ENCODE data around the gene OPRM1.

Gene OPRM1

DNA sequence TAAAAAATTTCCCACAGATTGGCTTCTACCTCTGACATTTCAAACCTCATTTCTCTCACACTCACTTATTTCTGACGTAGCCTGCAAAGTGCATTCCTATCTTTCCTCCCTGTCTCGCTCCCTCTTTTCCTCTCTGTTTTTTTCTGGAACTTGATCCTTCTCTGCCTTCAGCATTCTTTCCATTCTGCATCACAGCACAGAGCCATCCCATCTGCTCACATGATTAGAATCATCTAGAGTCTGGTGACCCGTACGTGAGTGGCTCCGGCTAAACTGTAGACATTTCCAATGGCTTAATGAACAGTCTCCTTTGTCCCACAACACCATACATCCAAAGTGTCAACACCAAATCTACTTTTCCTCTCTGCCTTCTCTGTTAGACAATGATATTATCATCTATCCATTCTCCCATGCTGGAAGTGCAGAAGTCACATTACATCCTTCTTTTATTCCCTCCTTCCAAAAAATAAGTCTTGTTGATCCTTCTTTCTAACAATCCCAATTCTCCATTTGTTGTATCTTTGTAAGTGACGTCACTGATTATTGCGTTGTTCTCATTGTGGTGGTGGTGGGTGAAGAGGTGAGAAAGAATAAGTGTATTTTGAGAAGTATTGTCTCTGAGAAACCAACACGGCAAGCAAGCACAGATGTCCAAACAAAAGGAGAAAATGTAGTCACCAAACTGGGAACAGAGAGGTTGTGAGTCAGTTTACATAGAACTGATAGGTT lies 41.6 kb downstream of the OPRM1 start:
- no peak for DNase-seq (ENCODE audit: low read depth in 2 of 2)

DNA sequence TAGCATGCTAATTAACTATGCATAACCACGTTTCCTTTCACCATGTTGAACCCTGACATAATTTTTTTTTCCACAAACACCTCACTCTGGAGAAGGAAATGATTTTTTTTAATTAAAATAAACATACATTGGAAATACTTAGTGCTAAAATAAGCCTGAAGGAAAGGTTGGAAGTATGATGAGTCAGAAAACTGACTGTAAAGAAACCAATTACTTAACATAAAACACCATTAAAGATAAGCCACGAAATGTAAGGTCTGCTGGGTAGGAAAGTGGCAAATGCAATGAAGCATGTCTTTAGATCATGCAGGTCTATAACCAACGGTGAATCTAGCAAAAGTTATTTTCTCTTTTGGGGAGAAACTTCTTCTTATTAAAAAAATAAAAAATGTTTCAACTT lies 47.5 kb downstream of the OPRM1 start:
- DNase-seq (ENCODE audit: low read depth in 2 of 2) = no peak

DNA sequence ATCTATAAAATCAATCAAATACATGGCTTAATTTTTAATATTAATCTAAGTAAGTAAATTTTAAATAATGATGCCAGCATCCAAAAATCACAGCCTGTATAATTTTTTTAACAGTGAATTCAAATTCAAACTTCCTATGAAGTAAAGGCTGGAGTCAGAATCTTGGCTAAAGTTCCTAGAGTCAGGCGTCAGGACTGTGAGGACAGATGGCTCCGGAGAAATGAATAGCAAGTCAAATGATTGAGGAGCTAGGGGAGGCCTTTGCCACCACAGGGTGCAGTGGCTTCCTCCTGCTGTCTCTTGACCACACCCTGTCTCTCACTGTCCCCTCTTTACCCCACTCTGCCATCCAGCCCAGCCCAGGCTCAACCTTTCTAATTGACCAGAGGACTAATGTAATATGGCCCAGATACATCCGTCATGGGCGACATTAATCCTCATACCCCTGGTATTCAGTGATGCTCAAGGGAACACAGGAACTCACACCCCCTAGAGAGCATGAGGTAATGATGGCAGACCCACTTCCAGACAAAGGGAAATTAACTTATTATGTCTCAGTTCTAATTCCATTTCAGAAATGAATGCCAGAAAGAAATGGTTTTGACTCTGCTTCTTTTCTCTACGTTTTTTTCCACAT lies 53.4 kb downstream of the OPRM1 start:
- no peak for DNase-seq (ENCODE audit: low read depth in 2 of 2)

DNA sequence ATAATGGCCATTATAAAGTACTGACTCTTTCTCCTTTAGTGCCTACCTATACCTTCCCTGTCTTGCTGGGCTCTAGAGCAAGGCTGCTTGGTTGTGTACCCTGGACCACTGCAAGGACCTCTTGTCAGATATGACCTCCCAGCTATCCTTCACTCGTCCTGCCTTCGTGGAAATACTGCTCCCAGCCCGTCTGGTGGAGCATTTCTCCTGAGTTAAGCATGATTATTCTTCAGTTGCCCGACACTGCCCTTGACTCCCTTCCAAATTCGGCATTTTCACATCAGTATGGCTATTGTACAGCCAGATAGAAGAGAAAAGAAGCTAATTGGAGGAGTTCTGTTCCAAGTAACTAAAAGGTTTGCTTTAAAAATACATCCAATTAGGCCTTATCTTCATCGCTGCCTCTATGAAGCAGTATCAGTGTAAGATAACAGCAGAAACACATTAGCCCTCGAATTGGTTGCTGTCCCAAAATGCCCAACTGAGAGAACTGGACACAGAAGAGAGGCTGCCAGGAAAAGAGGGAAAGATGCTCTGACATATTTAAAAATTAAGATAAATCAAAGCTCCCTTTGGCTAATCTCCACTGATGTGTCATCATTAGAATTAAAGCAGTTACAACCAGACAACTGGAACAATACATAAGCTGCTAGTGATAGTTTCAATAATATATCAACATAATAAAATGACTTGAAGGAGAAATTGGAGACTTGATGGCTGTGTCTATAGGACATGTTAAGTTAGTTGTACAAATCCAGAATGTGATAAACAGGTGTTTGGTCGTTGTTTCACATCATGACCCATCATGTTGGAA lies 54.4 kb downstream of the OPRM1 start:
- no peak for DNase-seq (ENCODE audit: low read depth in 2 of 2)

DNA sequence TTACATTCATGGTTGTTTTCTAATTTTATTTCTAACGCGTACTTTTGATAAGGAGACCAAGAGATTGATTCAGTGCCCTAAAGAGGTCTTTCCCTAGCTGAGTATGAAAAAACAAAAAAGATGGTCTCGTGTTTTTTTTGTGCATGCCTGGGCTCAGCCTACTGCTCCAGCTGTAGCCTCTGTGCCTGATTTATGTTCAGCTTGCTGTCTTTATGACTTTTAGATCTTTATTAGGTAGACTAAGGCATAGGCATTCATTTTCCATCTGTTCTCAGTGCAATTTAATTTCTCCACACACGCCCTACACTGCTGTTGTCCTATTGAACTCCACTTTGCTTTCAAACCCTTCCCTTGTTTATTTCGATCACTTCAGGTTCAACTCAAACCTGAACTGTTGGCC lies 56.5 kb downstream of the OPRM1 start:
- no peak for DNase-seq (ENCODE audit: low read depth in 2 of 2)

DNA sequence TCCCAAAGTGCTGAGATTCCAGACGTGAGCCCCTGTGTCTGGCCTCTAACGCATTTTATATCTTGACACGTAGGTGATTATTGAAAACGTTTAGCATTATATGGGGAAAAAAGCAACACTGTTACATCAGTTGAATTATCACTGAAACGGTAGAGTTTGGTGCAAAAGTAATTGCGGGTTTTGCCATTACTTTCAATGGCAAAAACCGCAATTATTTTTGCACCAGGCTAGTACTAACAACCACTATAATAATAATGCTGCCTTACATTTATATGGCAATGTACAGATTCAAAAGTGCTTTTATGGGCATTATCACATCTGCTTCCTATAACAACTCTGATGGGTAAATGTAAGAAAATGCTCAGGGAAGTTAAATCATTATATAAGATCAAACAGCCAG lies 57.3 kb downstream of the OPRM1 start:
- DNase-seq (ENCODE audit: low read depth in 2 of 2) = no peak

DNA sequence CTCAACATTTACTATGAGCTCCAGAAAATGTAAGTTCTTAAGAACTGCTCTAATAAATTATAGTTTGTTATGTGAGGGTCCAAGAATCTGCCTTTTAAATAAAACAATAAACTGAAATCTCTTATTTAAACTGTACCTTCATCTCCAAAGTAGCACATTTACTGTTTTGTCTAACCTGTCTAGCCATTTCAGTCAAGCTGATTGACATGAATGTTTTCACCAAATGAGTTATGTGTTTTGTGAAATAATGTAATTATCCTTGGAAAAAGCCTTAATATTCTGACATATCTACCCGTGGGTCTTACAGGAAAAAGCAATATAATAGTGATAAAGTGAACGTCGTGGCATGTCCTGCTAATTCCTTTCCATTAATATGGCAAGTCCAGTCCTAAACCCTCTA lies 57.8 kb downstream of the OPRM1 start:
- no peak for DNase-seq (ENCODE audit: low read depth in 2 of 2)

DNA sequence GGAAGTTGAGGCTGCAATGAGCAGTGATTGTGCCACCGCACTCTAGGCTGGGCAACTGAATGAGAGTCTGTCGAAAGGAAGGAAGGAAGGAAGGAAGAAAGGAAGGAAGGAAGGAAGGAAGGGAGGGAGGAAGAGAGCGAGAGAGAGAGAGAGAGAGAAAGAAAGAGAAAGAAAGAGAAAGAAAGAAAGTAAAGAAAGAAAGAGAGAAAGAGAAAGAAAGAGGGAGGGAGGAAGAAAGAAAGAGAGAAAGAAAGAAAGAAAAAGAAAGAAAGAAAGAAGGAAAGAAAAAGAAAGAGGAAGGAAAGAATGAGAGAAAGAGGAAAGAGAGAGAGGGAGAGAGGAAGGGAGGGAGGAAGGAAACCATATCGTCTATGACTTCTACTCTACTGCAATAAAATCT lies 60.2 kb downstream of the OPRM1 start:
- DNase-seq (ENCODE audit: low read depth in 2 of 2) = no peak

DNA sequence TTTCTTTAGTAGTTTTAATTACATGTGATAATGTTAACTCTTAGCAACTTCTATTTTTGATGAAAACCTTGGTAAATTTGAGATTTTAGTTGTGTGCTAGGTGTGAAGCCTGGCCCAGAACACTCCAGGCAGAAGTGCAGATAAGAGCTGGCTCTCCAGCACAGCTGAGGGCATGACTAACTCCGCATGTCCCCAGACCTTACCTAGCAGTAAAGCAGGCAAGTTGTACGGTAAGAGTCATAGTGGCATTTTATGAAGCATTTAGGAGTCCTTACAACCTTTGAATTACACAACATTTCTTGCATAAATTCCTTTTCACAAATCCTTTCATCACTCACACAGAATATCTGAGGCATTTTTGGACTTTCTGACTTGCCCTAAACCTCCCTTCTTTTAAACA lies 67.2 kb downstream of the OPRM1 start:
- DNase-seq (ENCODE audit: low read depth in 2 of 2) = no peak

DNA sequence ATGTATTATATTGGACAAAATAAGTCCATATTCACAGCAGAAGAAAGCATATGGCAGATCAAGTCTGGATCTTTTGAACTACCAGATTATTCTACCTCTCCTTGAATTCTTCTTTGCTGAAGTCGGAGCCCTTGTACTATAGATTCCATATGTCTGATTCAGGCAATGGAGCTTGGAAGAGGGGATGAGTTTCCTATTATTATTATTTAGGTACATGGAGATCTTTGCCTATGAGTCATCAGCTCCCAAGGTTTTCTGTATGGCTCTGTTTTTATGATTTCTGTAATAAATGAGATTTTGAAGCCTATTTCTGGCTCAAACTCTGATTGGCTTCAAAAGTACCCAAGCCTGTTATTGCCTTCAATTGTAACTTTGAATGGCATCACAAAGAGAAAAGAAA lies 72.0 kb downstream of the OPRM1 start:
- no peak for DNase-seq (ENCODE audit: low read depth in 2 of 2)

DNA sequence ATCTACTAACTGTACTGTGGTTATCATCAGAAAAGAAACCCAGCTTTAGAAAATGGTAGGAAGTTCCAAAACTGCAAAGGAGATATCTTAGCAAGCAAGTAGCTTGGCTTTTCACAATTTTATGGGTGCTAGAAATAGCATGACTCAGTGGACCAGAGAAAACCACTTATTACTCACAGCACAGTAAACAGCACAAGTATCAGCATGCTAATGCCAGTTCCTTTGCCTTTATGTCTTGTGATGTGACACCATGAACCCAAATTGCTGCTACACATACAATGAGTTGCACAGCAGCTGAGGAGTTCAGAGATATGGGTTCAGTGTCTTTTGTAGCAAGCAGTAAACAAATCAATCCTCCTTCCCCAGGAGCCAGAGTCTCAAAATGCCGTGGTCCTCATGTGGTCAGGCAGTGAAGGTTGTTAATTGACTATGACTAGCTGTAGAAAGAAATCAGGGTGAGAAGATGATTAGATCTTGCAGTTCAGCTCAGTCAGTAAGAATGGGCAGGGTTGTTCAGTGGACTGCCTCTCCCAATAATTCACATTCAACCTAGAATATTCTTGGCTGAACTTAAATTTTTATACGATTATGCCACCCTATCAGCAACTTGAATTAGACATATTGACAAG lies 73.3 kb downstream of the OPRM1 start:
- no peak for DNase-seq (ENCODE audit: low read depth in 2 of 2)

DNA sequence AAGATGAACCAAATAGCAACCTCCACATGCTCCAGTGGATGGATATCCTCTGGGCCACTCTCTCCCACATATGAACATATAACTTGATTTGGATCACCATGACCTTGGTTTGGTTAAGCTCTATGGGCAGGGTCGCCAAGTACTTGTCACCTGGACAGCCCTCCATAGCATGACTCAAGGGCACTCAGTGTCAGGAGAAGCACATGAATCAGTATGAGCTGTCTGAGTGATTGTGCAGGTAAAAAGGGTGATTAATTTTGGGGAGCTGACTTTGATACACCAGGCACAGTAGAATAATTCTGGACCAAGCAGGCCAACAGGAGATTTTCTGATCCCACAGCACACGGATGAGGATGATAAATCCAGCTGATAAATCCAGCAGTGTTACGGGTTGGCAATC lies 74.4 kb downstream of the OPRM1 start:
- DNase-seq (ENCODE audit: low read depth in 2 of 2) = no peak

DNA sequence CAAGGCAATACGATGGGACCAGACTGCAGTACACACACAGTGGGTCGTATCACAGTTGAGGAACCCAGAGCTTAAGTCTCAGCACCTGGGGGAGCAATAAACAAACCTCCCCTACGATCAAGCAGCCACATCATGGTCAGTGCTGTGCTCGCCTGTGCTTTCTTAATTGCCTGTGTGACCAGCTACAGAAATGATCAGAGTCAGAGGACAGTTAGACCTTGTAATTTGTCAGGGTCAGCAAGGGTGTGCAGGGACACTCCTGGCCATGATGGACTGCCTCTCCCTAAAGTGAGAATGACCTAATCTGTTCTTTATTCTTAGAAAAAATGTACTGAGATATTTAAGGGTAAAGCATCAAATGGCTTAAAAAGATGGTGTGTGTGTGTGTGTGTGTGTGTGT lies 78.4 kb downstream of the OPRM1 start:
- no peak for DNase-seq (ENCODE audit: low read depth in 2 of 2)

DNA sequence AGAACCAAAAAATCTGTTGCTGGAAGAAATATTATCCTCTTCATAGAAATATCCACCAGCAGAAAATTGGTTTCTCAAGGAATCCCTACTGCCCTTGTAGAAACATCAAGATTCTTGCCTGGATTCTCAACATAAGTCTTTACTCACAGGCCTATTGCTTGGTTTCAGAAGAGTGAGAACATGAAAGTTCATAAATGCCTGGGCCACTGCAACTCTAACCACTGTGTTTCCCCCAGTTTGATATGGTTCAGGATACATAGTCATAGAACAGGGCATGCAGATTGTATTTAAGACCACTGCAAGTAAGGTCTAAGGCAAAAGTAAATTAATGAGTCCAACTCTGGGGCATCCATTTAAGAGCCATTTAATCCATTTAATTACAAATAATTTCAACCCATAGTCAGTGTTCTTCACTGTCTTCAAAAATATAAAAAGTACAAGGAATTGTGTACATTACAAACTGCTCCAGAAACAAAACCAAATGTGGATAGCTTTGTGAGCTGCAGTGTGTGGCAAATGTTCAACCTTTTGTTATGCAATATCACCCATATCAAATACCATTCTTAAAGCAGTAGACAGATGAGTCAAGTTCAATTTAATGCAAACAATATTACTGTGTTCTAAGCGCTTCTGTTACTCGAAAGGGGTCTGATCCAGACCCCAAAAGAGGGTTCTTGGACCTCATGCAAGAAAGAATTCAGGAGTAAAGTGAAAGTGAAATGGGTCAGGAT lies 83.3 kb downstream of the OPRM1 start:
- no peak for DNase-seq (ENCODE audit: low read depth in 2 of 2)

DNA sequence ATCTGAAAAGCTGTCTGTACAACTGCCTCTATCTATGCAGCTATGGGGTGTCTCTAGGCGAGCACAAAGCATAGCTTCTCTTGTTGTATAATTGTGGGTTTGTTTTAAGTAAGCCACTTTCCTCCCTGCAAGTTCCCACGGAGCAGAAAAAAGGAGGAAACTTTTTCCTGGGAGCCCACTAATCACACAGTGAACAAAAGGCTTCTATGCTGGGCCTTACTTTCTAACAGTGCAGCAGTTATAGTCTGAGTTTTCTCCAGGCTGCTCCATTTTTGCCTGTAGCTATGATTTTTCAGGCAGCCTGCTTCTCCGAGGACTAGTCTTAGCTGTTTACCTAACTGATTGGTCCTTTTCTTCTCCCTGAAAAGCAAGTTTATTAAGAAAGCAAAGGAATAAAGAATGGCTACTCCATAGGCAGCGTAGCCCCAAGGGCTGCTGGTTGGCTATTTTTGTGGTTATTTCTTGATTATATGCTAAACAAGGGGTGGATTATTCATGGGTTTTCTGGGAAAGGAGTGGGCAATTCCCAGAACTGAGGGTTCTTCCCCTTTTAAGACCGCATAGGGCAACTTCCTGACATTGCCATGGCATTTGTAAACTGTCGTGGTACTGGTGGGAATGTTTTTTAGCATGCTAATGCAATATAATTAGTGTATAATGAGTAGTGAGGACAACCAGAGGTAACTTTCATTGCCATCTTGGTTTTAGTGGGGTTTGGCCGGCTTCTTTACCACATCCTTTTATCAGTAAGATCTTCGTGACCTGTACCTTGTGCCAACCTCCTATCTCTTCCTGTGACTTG lies 84.3 kb downstream of the OPRM1 start:
- DNase-seq (ENCODE audit: low read depth in 2 of 2) = no peak

DNA sequence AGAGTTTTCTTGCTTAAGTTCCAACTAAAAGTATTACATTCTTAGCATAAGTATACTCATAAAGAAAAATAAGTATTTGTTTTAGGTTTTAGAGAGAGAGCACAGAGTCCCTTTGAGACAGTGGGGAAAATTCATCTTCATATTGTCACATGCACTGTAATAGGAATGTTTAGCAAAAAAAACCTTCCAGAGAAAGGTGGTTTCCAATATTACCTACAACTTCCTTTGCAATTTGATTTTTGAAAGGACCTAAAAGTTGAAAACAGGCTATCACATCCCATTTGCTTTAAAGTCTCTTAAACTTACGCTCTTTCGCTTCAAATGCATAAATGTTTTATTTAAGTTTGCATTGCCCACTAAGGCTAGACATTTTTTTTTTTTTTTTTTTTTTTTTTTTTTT lies 86.4 kb downstream of the OPRM1 start:
- no peak for DNase-seq (ENCODE audit: low read depth in 2 of 2)

DNA sequence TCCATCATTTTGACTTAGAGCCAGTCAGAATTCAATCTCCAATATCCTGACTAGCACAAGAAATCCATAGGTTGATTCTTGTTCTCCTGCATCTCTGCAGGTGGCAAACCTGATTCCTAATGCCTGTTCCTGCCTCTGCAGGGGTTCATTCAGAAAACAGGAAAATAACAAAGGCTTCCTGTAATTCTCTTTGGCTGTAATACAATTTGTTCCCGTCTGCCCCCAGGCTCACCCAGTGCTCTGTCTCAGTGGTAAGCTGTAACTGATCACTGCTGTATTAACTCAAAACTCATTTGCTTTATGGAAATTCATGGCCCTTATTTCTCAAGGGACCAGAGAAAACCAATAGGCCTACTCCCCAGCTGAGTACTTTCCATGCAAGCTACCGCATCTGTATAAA lies 88.6 kb downstream of the OPRM1 start:
- DNase-seq (ENCODE audit: low read depth in 2 of 2) = no peak

DNA sequence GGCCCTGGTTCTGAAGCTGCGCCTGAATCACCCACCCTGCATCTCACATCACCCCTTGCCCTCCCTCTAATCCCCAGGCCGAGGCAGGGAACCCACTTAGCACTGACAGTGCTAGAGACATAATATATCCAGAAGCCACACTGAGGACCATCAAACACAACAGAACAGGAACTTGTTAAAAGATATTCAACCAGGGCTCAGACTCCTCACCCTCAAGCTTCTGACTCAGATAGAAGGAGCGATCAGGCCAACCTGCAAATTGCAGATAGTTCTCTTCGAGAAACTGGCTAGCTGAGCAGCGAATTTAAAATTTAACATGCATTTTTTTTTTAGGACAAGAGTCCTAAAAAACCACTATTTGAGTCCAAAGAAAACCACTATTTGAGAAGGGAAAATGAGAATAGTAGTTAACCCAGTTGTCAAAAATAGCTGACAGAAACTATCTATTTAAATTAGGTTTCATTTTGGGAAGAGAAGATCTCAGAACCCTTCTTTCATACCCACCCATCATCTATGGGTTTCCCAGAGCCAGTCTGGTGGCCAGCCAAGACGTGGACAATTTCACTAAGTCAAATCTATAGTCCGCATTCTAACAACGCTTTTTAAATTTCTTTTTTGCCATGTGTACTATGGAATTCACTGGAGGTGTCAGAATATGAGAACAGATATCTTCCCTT lies 95.6 kb downstream of the OPRM1 start:
- DNase-seq (ENCODE audit: low read depth in 2 of 2) = no peak

DNA sequence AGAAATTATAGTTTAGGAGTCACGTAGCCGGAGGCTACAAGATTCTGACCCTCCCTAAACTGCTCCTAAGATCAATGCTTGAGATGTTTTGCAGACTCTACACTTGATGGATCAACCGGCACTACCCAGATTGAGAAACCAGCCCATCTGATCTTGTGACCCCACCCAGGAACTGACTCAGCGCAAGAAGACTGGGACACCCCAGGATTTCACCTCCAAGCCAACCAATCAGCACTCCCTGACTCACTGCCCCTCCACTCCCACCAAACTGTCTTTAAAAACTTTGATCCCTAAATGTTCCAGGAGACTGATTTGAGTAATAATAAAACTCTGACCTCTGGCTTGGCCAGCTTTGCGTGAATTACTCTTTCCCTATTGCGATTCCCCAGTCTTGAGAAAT lies 99.8 kb downstream of the OPRM1 start:
- DNase-seq (ENCODE audit: low read depth in 2 of 2) = no peak

DNA sequence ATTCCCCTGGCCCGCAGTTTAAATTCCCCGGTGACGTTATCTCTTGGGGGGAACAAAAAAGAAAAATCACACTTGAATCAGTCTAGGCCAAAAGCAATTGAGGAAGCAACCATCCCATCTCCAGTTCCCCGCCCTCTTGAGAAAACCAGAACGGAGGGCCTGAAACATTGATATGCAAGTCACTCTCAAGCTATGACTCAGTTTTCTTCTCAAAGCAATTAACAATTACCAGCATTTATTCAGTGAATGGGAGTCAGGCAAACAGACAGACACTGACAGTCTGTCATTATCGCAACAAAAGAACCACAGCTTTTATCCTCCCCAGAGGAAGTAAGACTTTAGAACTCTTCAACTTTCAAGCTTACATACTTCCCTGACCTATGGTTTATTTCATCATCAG lies 100.9 kb downstream of the OPRM1 start:
- no peak for DNase-seq (ENCODE audit: low read depth in 2 of 2)

All from fibroblast of skin of left quadriceps (primary cell).